Measurements from ENCODE around the gene S100A1. TPM values are rescaled to one million over a fixed set of nuclear protein-coding genes. Genes with fewer than 3 reads are reported as not detected.
A peak's percentile ranks its signal among the peaks of the same experiment; 100 is the strongest.
"Not testable (repeated sequence)": the region's sequence is repeated elsewhere in the genome, so short reads cannot be mapped to it uniquely, and the experiment has no call there.

Gene S100A1
- total RNA-seq: 0.80 TPM in 1 of 2 replicates, not detected in the other
- long read RNA-seq: 0 reads

DNA sequence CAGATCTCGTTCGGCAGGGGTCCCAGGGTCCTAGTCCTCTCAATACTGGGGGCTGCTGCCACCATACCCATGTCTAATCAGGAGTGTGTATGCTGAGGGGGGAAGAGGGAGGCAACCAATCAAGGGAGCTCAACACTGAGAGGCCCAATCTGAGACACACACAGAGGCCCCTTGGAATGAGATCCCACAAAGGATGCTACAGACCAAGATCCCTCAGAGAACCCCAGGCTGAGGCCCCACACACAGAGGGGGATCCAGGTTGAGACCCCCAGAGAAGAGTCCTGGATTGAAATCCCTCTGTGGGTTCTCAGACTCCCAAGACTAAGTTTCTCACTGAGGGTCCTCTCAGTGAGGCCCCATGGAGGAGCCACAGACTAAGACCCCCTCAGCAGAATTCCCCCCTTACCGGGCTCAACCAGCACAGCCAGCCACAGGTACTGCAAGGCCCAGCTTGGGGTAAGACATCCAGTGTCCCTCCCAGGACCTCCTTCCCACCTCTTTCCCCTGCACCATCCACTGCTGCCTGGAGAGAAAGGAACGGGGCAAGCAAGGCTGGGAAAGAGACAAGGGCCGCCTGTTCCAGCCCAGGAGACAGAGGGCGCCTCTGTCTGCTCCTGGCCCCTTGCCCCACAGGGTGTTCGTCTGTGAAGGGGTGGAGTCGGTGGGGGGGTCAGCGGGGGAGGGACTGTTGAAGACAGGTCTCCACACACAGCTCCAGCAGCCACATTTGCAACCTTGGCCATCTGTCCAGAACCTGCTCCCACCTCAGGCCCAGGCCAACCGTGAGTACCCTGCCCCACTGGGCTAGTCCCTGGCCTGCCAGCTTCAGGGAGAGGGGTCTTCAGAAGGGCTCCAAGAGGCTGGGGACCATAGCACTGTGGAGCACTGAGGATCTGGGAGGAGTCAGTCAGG, at the start of gene S100A1:
Gene S100A1 (plus strand): TSS at position 720 of the 912 bp plus-strand sequence. CDS start 2,088 bp downstream, outside the sequence.
- peaks cover 34% of the 10 kb centered on the region for H3K4me1 Mint-ChIP-seq (ENCODE audit: low read depth)
- peak within 1 kb of the TSS; percentile 99 for H3K27ac Mint-ChIP-seq
- H3K36me3 Mint-ChIP-seq (ENCODE audit: insufficient read depth): peaks cover 4% of the 10 kb centered on the region
- H3K4me3 Mint-ChIP-seq (ENCODE audit: low read depth): peak within 1 kb of the TSS; percentile 92
- TF ChIP-seq CTCF (IDR thresholded peaks at IDR 0.05; ENCODE audit: unreplicated experiment): peak; percentile 3
- DNase-seq (ENCODE audit: low spot score, unreplicated experiment): no peak
- no peaks in the 10 kb centered on the region for H3K27me3 Mint-ChIP-seq
- H3K9me3 Mint-ChIP-seq (ENCODE audit: low read depth): peaks cover under 1% of the 10 kb centered on the region

GRCh38 chr1:153578490-153578889, 49.7 kb upstream of the S100A1 start:
- Mint-ChIP-seq H3K27me3 (peaks cover 6% of the 10 kb centered on the region), H3K4me1 (ENCODE audit: low read depth) (peaks cover 6% of the 10 kb centered on the region), H3K4me3 (ENCODE audit: low read depth) (no peak overlapping the region), H3K9me3 (ENCODE audit: low read depth) (no peaks in the 10 kb centered on the region), H3K36me3 (ENCODE audit: insufficient read depth) (no peaks in the 10 kb centered on the region), H3K27ac (no peak overlapping the region)
- TF ChIP-seq CTCF (IDR thresholded peaks at IDR 0.05; ENCODE audit: unreplicated experiment): no peak
- DNase-seq (ENCODE audit: low spot score, unreplicated experiment): no peak

DNA sequence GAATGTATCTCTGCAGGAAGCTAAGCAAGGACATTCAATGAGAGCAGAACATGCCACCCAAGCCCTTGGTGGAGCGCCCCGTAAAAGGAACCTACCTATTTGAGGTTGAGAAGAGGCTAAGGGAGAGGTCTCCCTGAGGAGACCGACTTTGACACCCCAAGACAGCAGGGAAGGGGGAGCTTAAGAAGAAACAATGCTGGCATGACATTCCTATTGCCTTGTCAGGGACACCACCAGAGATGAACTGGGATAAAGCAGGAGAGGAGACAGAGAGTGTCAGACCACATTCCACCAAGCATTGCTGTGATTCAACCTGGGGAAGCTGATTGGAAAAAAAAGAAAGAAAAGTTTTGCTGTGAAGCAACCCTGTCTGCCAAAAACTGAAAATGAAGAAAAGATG, 49.3 kb upstream of the S100A1 start:
- DNase-seq (ENCODE audit: low spot score, unreplicated experiment): no peak
- H3K27ac Mint-ChIP-seq: no peak overlapping the region
- no peak for TF ChIP-seq CTCF (IDR thresholded peaks at IDR 0.05; ENCODE audit: unreplicated experiment)
- peaks cover 8% of the 10 kb centered on the region for H3K4me1 Mint-ChIP-seq (ENCODE audit: low read depth)
- peaks cover 6% of the 10 kb centered on the region for H3K27me3 Mint-ChIP-seq
- no peaks in the 10 kb centered on the region for H3K9me3 Mint-ChIP-seq (ENCODE audit: low read depth)
- H3K36me3 Mint-ChIP-seq (ENCODE audit: insufficient read depth): no peaks in the 10 kb centered on the region
- no peak overlapping the region for H3K4me3 Mint-ChIP-seq (ENCODE audit: low read depth)

- H3K27me3 Mint-ChIP-seq; H3K9me3 Mint-ChIP-seq (ENCODE audit: low read depth): not testable (repeated sequence)
Measured at GRCh38 chr1:153582836-153583235, 45.4 kb upstream of the S100A1 start.

GRCh38 chr1:153583514-153583913, 44.7 kb upstream of the S100A1 start:
- not testable (repeated sequence) for H3K4me1 Mint-ChIP-seq (ENCODE audit: low read depth); DNase-seq (ENCODE audit: low spot score, unreplicated experiment); H3K27ac Mint-ChIP-seq; H3K4me3 Mint-ChIP-seq (ENCODE audit: low read depth); H3K9me3 Mint-ChIP-seq (ENCODE audit: low read depth); H3K27me3 Mint-ChIP-seq; H3K36me3 Mint-ChIP-seq (ENCODE audit: insufficient read depth)

More at GRCh38 chr1:153582836-153583235, 45.4 kb upstream of the S100A1 start:
- not testable (repeated sequence) for DNase-seq (ENCODE audit: low spot score, unreplicated experiment); H3K36me3 Mint-ChIP-seq (ENCODE audit: insufficient read depth); H3K4me3 Mint-ChIP-seq (ENCODE audit: low read depth); H3K27ac Mint-ChIP-seq
- peaks cover 12% of the 10 kb centered on the region for H3K4me1 Mint-ChIP-seq (ENCODE audit: low read depth)

DNA sequence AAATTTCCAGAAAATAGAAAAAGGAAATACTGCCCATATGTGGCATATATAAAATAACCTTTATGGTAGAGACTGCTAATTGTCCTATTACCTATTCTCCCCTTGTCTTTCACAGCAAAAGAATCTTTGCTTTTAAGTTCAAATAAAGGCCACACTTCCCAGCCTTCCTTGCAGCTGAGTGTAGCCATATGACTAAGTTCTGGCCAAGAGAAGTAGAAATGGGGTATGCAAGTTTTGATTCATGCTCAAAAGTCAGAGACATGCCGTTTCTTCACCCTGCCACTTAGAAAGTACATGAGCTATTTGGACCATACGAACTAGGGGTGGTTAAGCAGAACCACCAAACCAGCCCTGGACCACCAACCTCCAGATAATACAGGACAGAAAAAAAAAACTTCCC, 44.3 kb upstream of the S100A1 start:
- H3K9me3 Mint-ChIP-seq (ENCODE audit: low read depth): no peaks in the 10 kb centered on the region
- no peaks in the 10 kb centered on the region for H3K27me3 Mint-ChIP-seq
- H3K4me1 Mint-ChIP-seq (ENCODE audit: low read depth): peaks cover 8% of the 10 kb centered on the region
- TF ChIP-seq CTCF (IDR thresholded peaks at IDR 0.05; ENCODE audit: unreplicated experiment): no peak
- no peak overlapping the region for H3K4me3 Mint-ChIP-seq (ENCODE audit: low read depth)
- no peak for DNase-seq (ENCODE audit: low spot score, unreplicated experiment)
- H3K36me3 Mint-ChIP-seq (ENCODE audit: insufficient read depth): no peaks in the 10 kb centered on the region
- H3K27ac Mint-ChIP-seq: no peak overlapping the region

Data from progenitor cell of endocrine pancreas (in vitro differentiated cells).